Measurements from ENCODE around the gene PILRA. TPM values are rescaled to one million over a fixed set of nuclear protein-coding genes. Genes with fewer than 3 reads are reported as not detected.
"Not testable (repeated sequence)": the region's sequence is repeated elsewhere in the genome, so short reads cannot be mapped to it uniquely, and the experiment has no call there.

The PILRA gene
- total and polyA plus RNA-seq, 2 of the 13 experiments (the other 11 are each of a cell fraction or from before 2014, with no cell fraction given) = 0.13 to 1.3 TPM

- not testable (repeated sequence) for TF ChIP-seq HNF1A (IDR thresholded peaks at IDR 0.05; ENCODE audit: low read depth)
- TF ChIP-seq HNF1A (CRISPR knock-in tag; IDR thresholded peaks at IDR 0.05; ENCODE audit: borderline replicate concordance) (peak; percentile 40; the same call in 1 of the 2 replicates), ZMYM4 (CRISPR knock-in tag; IDR thresholded peaks at IDR 0.05) (peak; percentile 79), ZNF407 (CRISPR knock-in tag; IDR thresholded peaks at IDR 0.05; ENCODE audit: not compliant biosample characterization) (peak; percentile 87), ZBTB42 (CRISPR knock-in tag; IDR thresholded peaks at IDR 0.05) (0 out of 2 replicates have a peak, but pooled peaks have one; percentile 71), KAT8 (CRISPR knock-in tag; IDR thresholded peaks at IDR 0.05) (peak; percentile 64; the same call in 1 of the 2 replicates), ZNF337 (CRISPR knock-in tag; IDR thresholded peaks at IDR 0.05; ENCODE audit: borderline replicate concordance, low read depth) (peak; percentile 60; the same call in 1 of the 2 replicates), ZNF564 (CRISPR knock-in tag; IDR thresholded peaks at IDR 0.05) (peak; percentile 78; the same call in 1 of the 2 replicates), ATF1 (CRISPR knock-in tag; IDR thresholded peaks at IDR 0.05) (peak; percentile 91), TBP (CRISPR knock-in tag; IDR thresholded peaks at IDR 0.05) (0 out of 2 replicates have a peak, but pooled peaks have one; percentile 59)
- TF ChIP-seq, protein P1, sequence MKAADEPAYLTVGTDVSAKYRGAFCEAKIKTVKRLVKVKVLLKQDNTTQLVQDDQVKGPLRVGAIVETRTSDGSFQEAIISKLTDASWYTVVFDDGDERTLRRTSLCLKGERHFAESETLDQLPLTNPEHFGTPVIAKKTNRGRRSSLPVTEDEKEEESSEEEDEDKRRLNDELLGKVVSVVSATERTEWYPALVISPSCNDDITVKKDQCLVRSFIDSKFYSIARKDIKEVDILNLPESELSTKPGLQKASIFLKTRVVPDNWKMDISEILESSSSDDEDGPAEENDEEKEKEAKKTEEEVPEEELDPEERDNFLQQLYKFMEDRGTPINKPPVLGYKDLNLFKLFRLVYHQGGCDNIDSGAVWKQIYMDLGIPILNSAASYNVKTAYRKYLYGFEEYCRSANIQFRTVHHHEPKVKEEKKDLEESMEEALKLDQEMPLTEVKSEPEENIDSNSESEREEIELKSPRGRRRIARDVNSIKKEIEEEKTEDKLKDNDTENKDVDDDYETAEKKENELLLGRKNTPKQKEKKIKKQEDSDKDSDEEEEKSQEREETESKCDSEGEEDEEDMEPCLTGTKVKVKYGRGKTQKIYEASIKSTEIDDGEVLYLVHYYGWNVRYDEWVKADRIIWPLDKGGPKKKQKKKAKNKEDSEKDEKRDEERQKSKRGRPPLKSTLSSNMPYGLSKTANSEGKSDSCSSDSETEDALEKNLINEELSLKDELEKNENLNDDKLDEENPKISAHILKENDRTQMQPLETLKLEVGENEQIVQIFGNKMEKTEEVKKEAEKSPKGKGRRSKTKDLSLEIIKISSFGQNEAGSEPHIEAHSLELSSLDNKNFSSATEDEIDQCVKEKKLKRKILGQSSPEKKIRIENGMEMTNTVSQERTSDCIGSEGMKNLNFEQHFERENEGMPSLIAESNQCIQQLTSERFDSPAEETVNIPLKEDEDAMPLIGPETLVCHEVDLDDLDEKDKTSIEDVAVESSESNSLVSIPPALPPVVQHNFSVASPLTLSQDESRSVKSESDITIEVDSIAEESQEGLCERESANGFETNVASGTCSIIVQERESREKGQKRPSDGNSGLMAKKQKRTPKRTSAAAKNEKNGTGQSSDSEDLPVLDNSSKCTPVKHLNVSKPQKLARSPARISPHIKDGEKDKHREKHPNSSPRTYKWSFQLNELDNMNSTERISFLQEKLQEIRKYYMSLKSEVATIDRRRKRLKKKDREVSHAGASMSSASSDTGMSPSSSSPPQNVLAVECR (CRISPR knock-in tag; IDR thresholded peaks at IDR 0.05; ENCODE audit: borderline replicate concordance) = peak; percentile 91
Measured at GRCh38 chr7:100335566-100336466, 37.5 kb upstream of the PILRA start (continued).

Measured in HepG2 (cell line).